NCI-H187 (cell line): ENCODE results near the gene CD8A.

Source experiments
- DNase-seq, 2 experiments: peaks; one replicate each; lab custom pipeline; 2025; lab: John Stamatoyannopoulos, UW

CD8A gene

GRCh38 chr2:86808315-86809161, 17.8 kb upstream of the CD8A start:
- peak; percentile 37 to 45 for DNase-seq

DNA sequence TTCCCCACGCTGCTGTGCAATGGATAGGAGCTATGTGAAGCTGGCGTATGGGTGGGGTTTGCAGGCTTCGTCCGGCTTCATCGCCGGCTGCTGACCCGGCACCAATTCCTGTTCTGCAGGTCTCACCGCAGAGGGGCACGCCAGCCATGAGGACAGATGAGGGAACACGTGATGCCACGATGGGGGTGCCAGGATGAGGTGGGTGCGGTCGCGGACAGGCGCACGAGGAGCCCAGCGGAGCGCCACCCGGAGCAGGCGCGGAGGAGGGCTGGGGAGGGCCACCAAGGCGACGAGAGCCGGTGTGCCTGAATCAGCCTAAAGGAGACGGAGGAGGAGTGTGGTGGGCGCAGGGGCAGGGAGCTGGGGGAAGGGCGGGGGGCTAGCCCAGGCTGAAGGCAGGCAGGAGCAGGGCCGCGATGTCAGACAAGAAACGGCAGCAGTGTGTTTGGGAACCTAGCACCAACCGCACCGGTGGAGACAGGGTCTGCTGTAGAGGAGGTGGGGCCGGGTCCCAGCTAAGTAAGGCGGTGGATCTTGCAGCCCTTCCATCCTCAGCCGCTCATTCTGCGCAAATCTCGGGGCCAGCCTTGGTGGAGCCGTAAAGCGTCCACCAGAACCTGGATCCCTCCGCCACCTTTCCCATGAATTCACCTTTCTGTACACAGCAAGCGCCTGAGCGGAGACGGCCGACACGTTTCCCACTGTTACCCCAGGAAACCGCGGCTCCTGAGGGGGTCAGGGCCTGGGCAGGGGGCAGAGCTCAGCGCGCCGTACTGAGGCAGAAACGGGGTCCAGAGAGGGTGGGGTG, 17.0 kb upstream of the CD8A start:
- DNase-seq, result no peak

- no peak for DNase-seq
Observed at GRCh38 chr2:86807133-86807467, 16.4 kb upstream of the CD8A start.

- no peak for DNase-seq
Observed at GRCh38 chr2:86806059-86806857, 15.5 kb upstream of the CD8A start.

DNA sequence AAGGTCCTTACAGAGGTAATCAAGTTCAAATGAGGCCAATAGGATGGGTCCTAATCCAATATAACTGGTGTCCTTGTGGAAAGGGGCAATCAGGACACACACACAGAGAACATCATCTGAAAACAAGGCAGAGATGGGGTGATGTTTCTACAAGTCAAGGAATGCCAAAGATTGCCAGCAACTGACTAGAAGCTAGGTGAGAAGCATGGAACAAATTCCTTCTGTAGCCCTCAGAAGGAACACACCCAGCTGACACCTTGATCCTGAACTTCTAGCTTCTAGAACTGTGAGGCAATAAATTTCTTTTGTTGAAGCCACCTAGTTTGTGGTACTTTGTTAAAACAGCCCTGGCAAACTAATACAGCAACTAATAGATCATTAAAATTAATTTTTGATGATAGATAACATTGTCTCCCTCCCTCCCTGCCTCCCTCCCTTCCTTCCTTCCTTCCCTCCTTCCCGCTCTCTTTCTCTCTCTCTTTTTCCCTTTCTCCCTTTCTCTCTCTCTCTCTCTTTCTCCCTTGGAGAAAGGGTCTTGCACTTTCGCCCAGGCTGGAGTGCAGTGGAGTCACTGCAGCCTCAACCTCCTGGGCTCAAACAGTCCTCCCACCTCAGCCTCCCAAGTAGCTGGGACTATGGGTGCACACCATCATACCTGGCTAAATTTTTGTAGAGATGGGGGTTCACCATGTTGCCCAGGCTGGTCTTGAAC, 10.3 kb upstream of the CD8A start:
- no peak for DNase-seq

DNA sequence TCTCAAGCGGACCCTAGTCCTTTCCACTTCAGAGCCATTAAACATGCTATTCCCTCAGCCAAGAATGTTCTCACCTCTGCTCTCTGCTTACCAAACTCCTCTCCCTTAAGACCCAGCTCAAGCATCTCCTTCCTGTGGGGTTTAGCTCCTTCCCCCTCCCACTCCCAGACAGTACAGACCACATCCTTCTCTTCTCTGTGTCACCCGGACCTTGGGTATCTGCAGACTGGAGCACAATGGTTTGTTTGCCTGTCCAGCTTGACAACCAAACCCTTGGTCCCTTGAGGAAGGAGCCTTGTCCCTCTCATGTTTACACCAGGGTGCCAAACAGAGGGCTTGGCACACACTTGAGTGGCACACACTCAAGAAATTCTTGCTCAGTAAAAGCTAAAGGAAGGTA, 4.1 kb upstream of the CD8A start:
- no peak for DNase-seq

DNA sequence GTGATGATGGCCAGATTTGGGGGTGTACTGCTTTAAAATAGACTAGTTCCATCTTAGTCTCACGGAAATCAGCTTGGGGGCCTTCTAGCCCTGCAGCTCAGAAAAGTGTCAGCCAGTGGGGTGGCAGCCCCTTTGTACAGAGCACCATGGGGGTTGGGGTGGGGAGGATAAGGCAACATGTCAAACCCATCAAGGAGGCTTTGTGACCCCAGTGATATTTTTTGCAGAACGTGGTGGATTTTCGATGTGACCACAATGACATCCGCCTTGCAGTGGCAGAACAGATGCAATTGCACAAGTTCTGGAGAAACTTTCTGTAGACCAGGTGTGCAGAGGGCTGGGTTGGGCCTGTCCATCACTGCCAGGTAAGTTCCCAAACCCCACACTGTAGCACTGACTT, 3.0 kb upstream of the CD8A start:
- DNase-seq, result no peak

GRCh38 chr2:86791573-86791972, 860 bp upstream of the CD8A start:
- no peak for DNase-seq

- no peak for DNase-seq
Observed at GRCh38 chr2:86790134-86790675, 508 bp downstream of the CD8A start.

DNA sequence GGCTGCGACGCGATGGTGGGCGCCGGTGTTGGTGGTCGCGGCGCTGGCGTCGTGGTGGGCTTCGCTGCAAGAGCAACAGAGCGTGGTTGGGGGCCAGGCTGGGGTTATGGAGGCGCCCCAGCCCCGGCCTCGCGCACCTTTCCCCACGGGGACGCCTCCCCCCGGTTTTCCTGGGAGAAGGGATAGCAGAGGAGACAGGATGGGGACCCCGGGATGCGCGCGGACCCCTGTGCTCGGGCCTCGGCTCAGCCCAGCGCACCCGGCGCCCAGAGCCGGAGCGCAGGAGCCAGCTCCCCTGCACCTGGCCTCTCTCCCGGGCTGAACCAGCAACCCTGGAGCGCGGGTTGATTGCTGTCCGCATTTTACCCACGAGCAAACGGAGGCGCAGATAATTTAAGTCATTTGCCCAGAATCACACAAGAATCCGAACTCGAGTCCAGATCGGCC, 1.0 kb downstream of the CD8A start:
- no peak for DNase-seq

DNA sequence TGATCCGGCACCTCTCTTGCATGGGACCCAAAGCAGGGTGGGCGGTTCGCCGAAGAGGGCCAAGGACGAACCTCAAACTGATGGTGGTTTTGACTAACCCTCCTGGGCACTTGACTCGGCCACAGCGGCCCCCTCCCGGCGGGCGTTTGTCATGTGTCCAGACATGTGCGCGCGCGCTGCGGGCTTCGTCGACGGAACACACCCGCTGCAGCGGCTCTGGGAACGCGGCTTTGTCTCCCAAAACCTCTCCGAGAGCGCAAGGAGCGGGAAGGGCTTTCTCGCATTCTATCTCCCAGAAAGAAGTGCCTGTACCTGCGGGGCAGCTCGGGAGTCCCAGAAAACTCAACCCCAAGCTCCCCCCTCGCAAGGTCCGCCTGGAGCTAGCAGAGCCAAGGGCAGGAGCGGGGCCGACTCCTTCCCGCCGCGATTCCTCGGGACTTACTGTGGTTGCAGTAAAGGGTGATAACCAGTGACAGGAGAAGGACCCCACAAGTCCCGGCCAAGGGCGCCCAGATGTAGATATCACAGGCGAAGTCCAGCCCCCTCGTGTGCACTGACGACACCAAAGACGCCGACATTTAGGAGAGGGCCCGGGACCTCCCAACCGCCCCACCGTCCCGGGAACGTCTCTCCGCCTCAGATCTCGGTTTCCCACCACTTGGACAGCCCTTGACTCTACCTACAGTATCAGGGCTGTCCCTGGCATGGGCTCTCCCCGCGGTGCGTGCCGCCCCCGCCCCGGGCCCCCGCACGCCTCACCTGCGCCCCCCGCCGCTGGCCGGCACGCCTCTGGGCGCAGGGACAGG, 1.6 kb downstream of the CD8A start:
- no peak for DNase-seq

GRCh38 chr2:86788165-86788564, 2.5 kb downstream of the CD8A start:
- no peak for DNase-seq

- no peak for DNase-seq
Observed at GRCh38 chr2:86787736-86788135, 3.0 kb downstream of the CD8A start.

GRCh38 chr2:86786001-86786536, 4.6 kb downstream of the CD8A start:
- no peak for DNase-seq

- DNase-seq, result no peak
Observed at GRCh38 chr2:86785456-86785855, 5.3 kb downstream of the CD8A start.

DNA sequence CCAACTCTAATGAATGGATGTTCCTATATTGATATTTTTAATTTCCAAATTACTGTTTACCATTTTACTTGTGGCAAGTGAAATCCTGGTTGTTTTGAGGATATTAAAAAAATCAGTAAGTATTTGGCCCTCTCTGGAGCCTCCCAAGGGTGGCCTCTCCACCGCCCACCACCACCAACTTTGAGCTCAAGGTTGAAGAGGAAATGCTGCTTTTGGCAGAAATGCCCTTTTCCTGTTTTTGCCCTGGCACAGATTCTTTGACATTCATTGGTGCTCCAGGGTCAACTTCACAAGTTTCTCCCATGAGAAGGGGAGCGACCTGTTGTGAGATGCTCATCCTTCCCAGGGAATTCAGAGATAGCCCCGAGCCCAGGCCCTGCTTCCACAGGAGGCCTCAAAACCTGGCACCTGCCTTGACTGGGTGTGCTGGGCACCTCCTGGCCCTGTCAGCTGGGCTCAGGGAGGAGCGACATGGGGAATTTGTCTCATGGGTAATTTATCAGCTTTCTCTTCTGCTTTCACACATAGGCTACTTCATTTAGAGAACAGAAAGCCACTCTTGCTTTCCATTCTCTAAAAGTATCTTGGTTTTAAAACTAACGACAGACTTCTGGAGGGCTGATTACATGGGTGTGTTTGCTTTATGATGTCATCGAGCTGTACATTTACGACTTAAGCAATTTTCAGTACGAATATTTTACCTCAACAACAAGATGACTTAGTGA, 6.9 kb downstream of the CD8A start:
- no peak for DNase-seq

GRCh38 chr2:86782748-86783147, 8.0 kb downstream of the CD8A start:
- DNase-seq, result no peak

DNA sequence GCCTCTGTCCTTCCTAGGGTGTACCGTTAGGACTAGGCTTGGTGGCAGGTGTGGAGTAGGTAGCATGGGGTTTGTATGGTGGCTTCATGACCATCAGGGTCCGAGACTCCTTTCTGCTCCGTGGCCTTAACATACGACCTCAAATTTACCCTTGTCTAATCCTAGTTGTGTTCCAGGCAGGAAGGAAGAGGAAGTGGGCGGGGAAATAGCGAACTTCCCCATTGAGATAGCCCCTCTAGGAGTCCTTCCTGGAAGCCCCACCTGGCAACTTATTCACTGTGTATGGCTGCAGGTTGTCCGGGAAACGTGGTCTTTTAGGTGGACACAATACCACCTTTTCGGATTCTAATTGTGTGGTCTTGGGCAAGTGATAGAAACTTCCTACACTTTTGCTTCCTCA, 9.3 kb downstream of the CD8A start:
- no peak for DNase-seq

DNA sequence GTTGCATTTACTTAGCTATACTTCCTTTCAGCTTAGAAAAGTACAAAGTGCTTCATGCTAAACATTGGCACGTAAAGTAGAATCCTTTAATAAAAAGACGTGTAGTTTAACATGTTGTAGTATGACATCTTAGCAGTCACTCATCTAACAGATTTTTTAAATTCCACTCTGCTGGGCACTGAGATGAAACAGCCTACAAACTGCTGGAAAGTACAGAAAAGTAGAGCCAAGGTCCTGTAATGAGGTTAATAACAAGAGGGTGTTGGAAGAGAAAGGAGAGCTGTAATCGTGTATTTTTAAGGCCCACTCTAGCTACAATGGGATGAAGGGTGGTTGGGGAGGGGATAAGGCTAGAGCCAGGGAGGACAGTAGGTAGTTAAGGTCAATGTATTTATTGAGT, 10.7 kb downstream of the CD8A start:
- DNase-seq, result no peak

DNA sequence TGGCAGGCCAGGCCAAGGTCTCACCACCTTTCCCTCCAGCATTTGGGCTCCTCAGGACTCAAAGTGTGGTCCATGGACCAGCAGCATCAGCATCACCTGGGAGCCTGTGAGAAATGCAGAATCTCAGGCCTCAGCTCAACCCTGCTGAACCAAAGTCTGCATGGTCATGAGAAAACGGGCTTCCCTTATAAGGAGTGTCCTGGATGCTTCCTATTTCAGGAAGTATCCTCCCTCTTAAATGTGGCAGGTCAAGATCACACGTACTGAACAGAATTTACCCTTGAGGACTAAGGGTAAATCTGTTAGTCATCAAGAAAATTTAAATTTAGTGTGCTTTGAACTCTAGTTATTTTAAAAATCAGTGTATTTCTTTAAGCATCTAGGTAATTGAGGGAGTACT, 11.8 kb downstream of the CD8A start:
- no peak for DNase-seq
